Neural progenitor cell (in vitro differentiated cells): ENCODE results near the gene SMYD3. TPM values are rescaled to one million over a fixed set of nuclear protein-coding genes. Genes with fewer than 3 reads are reported as not detected.

Experiments
- DNase-seq: peaks from one replicate; pipeline ENCODE4 v3.0.0-alpha.2; 2016; ENCODE audit warnings: low spot score
- H2AFZ ChIP-seq: fragments of 200-600 bp; sonication (generic); replicated peaks from 2 replicates; pipeline ENCODE4 v1.6.1; 2016; ENCODE audit warnings: antibody characterized with exemption
- H3F3A ChIP-seq: fragments of 200-600 bp; sonication (generic); 2 replicates; pipeline ENCODE4 v1.6.1; 2016; ENCODE audit warnings: antibody characterized with exemption, low read depth
- H3K27ac ChIP-seq: fragments of 200-600 bp; sonication (generic); 2 replicates; pipeline ENCODE4 v1.5.1; 2016; ENCODE audit warnings: mild to moderate bottlenecking
- H3K27me3 ChIP-seq: fragments of 200-600 bp; sonication (generic); 2 replicates; pipeline ENCODE4 v1.6.1; 2016; ENCODE audit warnings: mild to moderate bottlenecking, moderate library complexity
- H3K36me3 ChIP-seq: fragments of 200-600 bp; sonication (generic); 2 replicates; pipeline ENCODE4 v1.5.1; 2016
- H3K4me1 ChIP-seq: fragments of 200-600 bp; sonication (generic); 2 replicates; pipeline ENCODE4 v1.6.1; 2016; ENCODE audit warnings: mixed run types
- H3K4me2 ChIP-seq: fragments of 200-600 bp; sonication (generic); 2 replicates; pipeline ENCODE4 v1.6.1; 2016
- H3K4me3 ChIP-seq: fragments of 200-600 bp; sonication (generic); 2 replicates; pipeline ENCODE4 v1.5.1; 2016
- H3K79me2 ChIP-seq: fragments of 200-600 bp; sonication (generic); 2 replicates; pipeline ENCODE4 v1.6.1; 2016; ENCODE audit warnings: low read depth
- H3K9ac ChIP-seq: fragments of 200-600 bp; sonication (generic); 2 replicates; pipeline ENCODE4 v1.6.1; 2016
- H3K9me3 ChIP-seq: fragments of 200-600 bp; sonication (generic); 2 replicates; pipeline ENCODE4 v1.5.1; 2016; ENCODE audit warnings: low read depth
- H4K20me1 ChIP-seq: fragments of 200-600 bp; sonication (generic); 2 replicates; pipeline ENCODE4 v1.6.1; 2016; ENCODE audit warnings: low read depth
- H3K27ac Mint-ChIP-seq: 3 replicates; pipeline ENCODE4 v1.8.0; 2021; ENCODE audit warnings: mixed read lengths
- H3K27me3 Mint-ChIP-seq: 2 replicates; pipeline ENCODE4 v1.8.0; 2022; ENCODE audit warnings: low read depth, mild to moderate bottlenecking, inconsistent platforms, moderate library complexity, mixed read lengths; ENCODE audit not compliant: insufficient read depth
- H3K36me3 Mint-ChIP-seq: 3 replicates; pipeline ENCODE4 v1.8.0; 2021; ENCODE audit warnings: mixed read lengths
- H3K4me1 Mint-ChIP-seq: 3 replicates; pipeline ENCODE4 v1.8.0; 2021; ENCODE audit warnings: mixed read lengths
- H3K4me3 Mint-ChIP-seq: 3 replicates; pipeline ENCODE4 v1.8.0; 2021; ENCODE audit warnings: mild to moderate bottlenecking, moderate library complexity, mixed read lengths
- H3K9me3 Mint-ChIP-seq: 3 replicates; pipeline ENCODE4 v1.8.0; 2020; ENCODE audit warnings: mixed read lengths
- EZH2 ChIP-seq: fragments of 200-600 bp; sonication (generic); IDR thresholded peaks from 2 replicates; pipeline ENCODE4 v1.6.1; 2017; ENCODE audit warnings: antibody characterized with exemption, mild to moderate bottlenecking, moderate library complexity
- EZH2phosphoT487 ChIP-seq: fragments of 200-600 bp; sonication (generic); IDR thresholded peaks from 2 replicates; pipeline ENCODE4 v1.6.1; 2017; ENCODE audit warnings: antibody characterized with exemption
- total RNA-seq: library from RNA; depleted of rRNA; stranded (reverse); fragments of >200 nt; gene quantifications from 2 replicates; pipeline ENCODE4 v1.2.3, GENCODE V29; 2015; ENCODE audit warnings: low replicate concordance
- TF ChIP-seq, protein P1 (sequence below): fragments of 200-600 bp; sonication (generic); IDR thresholded peaks from 2 replicates; pipeline ENCODE4 v1.5.1; 2017; ENCODE audit warnings: antibody characterized with exemption, mild to moderate bottlenecking

Gene SMYD3
- total RNA-seq, 1 donor from 2014 or later = 43.2 TPM

DNA sequence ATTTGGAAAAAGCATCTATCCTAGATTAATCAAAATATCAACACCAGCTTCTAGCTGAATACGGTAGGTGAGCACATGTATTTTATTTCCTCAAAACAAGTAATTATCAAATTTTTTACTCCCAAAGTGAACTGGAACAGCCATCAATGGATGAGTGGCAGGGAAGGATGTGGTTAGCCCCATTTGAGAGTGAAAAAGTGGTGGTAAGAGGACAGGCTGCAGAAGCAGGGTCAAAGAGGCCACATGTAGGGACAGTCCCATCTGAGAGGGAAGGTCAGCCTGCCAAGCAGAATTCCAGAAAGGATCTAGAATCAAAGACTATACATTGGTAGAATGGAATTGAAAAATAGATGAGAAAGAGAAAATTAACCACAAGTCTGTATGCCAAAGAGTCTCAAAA is 163.8 kb downstream of the SMYD3 start:
- Histone ChIP-seq H3K4me1 (no peaks in the 10 kb centered on the region), H3K27me3 (no peaks in the 10 kb centered on the region), H3K36me3 (no peaks in the 10 kb centered on the region), H3K9me3 (no peaks in the 10 kb centered on the region), H4K20me1 (no peaks in the 10 kb centered on the region), H3K4me2 (no peak overlapping the region), H3K79me2 (no peaks in the 10 kb centered on the region), H3F3A (no peaks in the 10 kb centered on the region), H3K27ac (no peak overlapping the region), H2AFZ (no peak overlapping the region), H3K4me3 (no peak overlapping the region), H3K9ac (no peak overlapping the region)
- Mint-ChIP-seq H3K4me3 (no peak overlapping the region), H3K9me3 (no peaks in the 10 kb centered on the region), H3K27ac (no peak overlapping the region), H3K4me1 (no peaks in the 10 kb centered on the region), H3K27me3 (peaks cover 2% of the 10 kb centered on the region), H3K36me3 (no peaks in the 10 kb centered on the region)
- no peak for DNase-seq
- TF ChIP-seq EZH2 (no peak), EZH2phosphoT487 (no peak)
- TF ChIP-seq, protein P1, sequence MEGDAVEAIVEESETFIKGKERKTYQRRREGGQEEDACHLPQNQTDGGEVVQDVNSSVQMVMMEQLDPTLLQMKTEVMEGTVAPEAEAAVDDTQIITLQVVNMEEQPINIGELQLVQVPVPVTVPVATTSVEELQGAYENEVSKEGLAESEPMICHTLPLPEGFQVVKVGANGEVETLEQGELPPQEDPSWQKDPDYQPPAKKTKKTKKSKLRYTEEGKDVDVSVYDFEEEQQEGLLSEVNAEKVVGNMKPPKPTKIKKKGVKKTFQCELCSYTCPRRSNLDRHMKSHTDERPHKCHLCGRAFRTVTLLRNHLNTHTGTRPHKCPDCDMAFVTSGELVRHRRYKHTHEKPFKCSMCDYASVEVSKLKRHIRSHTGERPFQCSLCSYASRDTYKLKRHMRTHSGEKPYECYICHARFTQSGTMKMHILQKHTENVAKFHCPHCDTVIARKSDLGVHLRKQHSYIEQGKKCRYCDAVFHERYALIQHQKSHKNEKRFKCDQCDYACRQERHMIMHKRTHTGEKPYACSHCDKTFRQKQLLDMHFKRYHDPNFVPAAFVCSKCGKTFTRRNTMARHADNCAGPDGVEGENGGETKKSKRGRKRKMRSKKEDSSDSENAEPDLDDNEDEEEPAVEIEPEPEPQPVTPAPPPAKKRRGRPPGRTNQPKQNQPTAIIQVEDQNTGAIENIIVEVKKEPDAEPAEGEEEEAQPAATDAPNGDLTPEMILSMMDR = no peak

DNA sequence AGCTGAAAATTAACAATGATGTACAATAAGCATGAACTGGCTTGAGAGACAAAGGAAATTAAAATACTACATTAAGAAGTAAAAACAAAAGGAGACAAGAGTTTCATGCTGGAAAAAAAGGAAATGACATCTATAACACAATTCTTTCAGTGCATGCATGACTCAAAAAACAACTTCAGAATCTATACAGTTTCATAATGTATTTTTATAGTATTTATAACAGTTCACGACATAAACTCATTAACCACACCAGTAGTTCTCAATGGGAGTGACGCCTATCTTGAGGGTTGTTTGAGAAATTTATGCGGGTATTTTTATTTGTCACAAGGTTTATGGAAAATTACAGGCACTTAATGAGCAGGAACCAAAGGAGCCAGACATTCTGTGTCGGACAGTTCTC is 168.5 kb downstream of the SMYD3 start:
- no peak for TF ChIP-seq EZH2phosphoT487
- no peak for TF ChIP-seq EZH2
- TF ChIP-seq, protein P1 = no peak
- DNase-seq = no peak
- no peak overlapping the region for H3K9ac ChIP-seq
- H3K27me3 ChIP-seq = no peaks in the 10 kb centered on the region
- no peak overlapping the region for H3K4me3 ChIP-seq
- H3K79me2 ChIP-seq = no peaks in the 10 kb centered on the region
- no peaks in the 10 kb centered on the region for H3K4me1 Mint-ChIP-seq
- no peak overlapping the region for H2AFZ ChIP-seq
- H3K9me3 ChIP-seq = no peaks in the 10 kb centered on the region
- no peaks in the 10 kb centered on the region for H3K4me1 ChIP-seq
- H3K4me2 ChIP-seq = no peak overlapping the region
- no peaks in the 10 kb centered on the region for H3F3A ChIP-seq
- no peaks in the 10 kb centered on the region for H3K36me3 Mint-ChIP-seq
- H3K27me3 Mint-ChIP-seq = no peaks in the 10 kb centered on the region
- H3K27ac ChIP-seq = no peak overlapping the region
- H3K27ac Mint-ChIP-seq = no peak overlapping the region
- no peaks in the 10 kb centered on the region for H4K20me1 ChIP-seq
- no peaks in the 10 kb centered on the region for H3K9me3 Mint-ChIP-seq
- no peak overlapping the region for H3K4me3 Mint-ChIP-seq
- no peaks in the 10 kb centered on the region for H3K36me3 ChIP-seq

DNA sequence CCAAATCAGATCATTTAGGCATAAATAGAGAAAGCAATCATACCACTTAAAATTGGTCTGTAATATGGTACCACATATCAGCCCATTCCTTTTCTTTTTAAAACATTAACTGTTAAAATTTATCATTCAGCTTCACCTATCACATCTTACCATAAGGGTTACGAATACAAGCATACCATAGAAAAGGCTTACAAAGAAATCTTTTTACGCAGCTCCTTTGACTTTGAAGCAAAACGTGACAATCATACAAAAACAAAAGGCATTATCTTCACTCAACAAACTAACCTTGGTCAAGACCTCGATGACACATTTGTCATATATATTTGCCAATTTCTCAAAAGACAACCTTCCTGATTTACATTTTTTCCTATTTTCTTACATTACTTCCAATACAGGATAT is 169.0 kb downstream of the SMYD3 start:
- Histone ChIP-seq H3K9ac (no peak overlapping the region), H3F3A (no peaks in the 10 kb centered on the region), H2AFZ (no peak overlapping the region), H3K4me2 (no peak overlapping the region), H4K20me1 (no peaks in the 10 kb centered on the region), H3K9me3 (no peaks in the 10 kb centered on the region), H3K4me1 (no peaks in the 10 kb centered on the region), H3K27me3 (no peaks in the 10 kb centered on the region), H3K36me3 (no peaks in the 10 kb centered on the region), H3K79me2 (no peaks in the 10 kb centered on the region), H3K27ac (no peak overlapping the region), H3K4me3 (no peak overlapping the region)
- DNase-seq = no peak
- Mint-ChIP-seq H3K4me1 (no peaks in the 10 kb centered on the region), H3K27me3 (no peaks in the 10 kb centered on the region), H3K9me3 (no peaks in the 10 kb centered on the region), H3K4me3 (no peak overlapping the region), H3K27ac (no peak overlapping the region), H3K36me3 (no peaks in the 10 kb centered on the region)
- TF ChIP-seq EZH2 (no peak), EZH2phosphoT487 (no peak)
- TF ChIP-seq, protein P1 = no peak

DNA sequence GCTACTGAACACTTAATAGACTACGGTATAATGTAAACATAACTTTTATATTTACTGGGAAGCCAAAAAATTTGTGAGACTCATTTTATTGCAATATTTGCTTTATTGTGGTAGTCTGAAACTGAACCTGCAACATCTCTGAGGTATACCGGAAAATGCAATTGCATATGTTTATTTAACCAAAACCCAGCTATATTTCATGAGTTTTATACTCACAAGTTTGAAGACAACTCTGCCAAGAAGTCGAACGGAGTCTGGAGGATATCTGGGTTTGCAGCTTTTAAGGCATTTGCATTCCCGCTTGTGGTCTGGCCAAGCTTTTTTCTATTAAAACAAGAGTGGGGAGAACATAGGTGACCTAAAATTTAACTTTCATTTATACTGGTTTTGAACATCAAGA is 171.9 kb downstream of the SMYD3 start:
- no peaks in the 10 kb centered on the region for H3K9me3 Mint-ChIP-seq

More for the DNA sequence above, 171.9 kb downstream of the SMYD3 start:
- H3K4me1 ChIP-seq = no peaks in the 10 kb centered on the region
- H3K79me2 ChIP-seq = no peaks in the 10 kb centered on the region
- no peak overlapping the region for H3K4me2 ChIP-seq
- no peaks in the 10 kb centered on the region for H3K9me3 ChIP-seq
- H3K36me3 ChIP-seq = no peaks in the 10 kb centered on the region
- H3K4me3 Mint-ChIP-seq = no peak overlapping the region
- no peaks in the 10 kb centered on the region for H3F3A ChIP-seq
- no peak for TF ChIP-seq EZH2phosphoT487
- TF ChIP-seq, protein P1 = no peak
- no peak for DNase-seq
- H3K27me3 ChIP-seq = no peaks in the 10 kb centered on the region
- no peaks in the 10 kb centered on the region for H3K27me3 Mint-ChIP-seq
- H4K20me1 ChIP-seq = no peaks in the 10 kb centered on the region
- peaks cover 4% of the 10 kb centered on the region for H3K36me3 Mint-ChIP-seq
- no peak overlapping the region for H3K9ac ChIP-seq
- no peak overlapping the region for H3K27ac ChIP-seq
- no peaks in the 10 kb centered on the region for H3K4me1 Mint-ChIP-seq
- H3K27ac Mint-ChIP-seq = no peak overlapping the region
- no peak overlapping the region for H2AFZ ChIP-seq
- H3K4me3 ChIP-seq = no peak overlapping the region
